ENCODE results near the gene PLEKHA6. TPM values are rescaled to one million over a fixed set of nuclear protein-coding genes. Genes with fewer than 3 reads are reported as not detected.

Gene PLEKHA6
- total RNA-seq, 1 donor from 2014 or later: 0.93 TPM

DNA sequence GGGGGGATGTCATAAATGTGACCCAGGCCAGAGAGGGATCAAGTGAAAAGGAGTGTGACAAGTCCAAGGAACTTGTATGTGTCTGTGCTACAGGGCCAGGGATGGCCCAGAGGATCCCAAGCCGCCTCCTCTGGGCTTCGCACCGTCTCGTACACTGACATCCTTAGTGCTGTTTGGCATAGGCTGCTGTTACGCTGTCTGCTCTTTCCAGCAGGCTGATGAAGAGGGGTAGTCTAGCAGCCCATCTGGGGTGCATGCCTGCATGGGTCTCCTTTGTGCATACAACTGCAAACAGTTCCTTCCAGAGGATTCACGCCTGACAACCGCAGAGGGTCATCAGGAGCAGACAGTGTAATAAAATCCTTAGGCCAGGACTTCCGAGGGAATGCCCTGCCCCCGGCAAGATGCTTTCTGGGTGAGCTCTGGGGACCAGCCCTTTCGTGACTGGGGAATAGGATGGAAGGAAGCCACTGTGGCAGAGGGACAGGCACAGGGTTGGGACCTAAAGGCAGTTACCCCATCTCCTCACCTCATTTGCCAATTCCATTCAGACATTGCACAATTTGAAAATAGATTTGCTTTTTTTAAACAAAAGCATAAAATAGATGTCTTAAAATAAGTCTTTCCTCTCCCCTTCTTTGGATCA, 139.6 kb downstream of the PLEKHA6 start:
- DNase-seq (ENCODE audit: extremely low read depth, low read depth, low spot score): no peak

GRCh38 chr1:204218552-204218951, 141.2 kb downstream of the PLEKHA6 start:
- no peak for DNase-seq (ENCODE audit: extremely low read depth, low read depth, low spot score)

DNA sequence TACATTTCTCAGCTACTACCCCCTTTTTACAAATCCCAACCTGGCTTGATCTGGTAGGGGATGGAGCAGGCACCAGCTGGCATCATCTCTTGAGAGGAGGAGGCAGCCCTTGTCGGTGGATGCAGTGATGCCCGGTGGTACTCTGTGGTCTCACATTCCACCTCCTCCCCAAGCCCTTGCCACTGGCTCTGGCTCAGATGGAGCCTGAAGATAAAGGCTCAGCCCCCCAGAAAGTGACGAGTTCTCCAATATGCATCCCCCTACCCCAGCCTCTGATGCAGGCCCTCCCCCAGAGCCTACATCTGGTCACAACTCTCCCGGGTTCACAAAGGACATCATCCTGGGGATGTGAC, 142.1 kb downstream of the PLEKHA6 start:
- no peak for DNase-seq (ENCODE audit: extremely low read depth, low read depth, low spot score)

DNA sequence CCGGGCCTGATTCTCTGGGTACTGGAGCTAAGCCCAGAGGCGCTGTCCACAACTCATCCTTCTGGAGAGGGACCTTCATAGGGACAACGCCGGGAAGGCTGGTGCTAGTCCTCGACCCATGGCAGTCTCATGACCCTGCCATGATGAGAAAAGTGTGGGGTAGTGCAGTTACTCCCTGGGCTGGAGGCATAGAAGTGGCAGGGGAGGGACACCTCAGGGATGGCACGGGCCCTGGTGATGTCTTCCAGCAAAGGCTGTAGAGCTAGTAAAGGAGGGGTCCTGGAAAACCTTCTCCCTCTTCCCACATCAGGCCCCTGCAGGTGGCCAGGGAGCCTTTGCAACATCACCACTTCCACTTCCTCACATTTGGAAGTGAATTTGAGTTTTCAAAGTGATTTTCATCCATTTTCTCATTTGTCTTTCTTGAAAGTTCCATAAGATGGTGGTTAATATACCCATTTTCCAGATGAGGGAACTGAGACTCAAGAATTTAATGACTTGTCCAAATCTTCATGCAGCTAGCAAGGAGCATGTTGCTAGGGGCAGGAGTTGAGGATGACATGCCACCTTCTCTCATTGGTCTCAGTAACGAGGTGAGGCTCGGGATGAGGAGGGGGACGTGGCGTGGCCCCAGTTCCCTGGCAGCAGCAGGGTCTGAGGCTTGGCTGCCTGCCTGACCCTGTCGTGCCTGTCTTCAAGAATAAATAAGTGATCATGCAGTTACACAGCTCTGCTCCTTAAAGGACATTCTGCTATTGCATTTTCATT, 142.7 kb downstream of the PLEKHA6 start:
- DNase-seq (ENCODE audit: extremely low read depth, low read depth, low spot score): no peak

DNA sequence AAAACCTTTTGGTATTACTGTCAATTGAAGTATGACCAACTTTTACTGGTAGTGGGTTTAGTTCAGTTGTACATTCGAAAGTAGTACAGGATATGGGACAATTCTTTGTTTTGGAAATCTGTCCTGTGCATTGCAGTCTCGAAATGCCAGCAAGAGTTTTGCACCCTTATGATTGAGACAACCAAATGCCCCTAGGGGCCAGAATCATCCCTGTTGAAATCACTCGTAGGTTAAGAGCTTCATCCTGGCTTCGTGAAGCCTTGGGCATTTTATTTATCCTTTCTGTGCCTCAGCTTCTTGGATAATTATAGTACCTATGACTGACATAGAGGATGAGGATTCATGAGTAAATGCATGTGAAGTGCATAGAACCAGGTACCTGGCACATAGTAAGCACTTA, 143.5 kb downstream of the PLEKHA6 start:
- no peak for DNase-seq (ENCODE audit: extremely low read depth, low read depth, low spot score)

DNA sequence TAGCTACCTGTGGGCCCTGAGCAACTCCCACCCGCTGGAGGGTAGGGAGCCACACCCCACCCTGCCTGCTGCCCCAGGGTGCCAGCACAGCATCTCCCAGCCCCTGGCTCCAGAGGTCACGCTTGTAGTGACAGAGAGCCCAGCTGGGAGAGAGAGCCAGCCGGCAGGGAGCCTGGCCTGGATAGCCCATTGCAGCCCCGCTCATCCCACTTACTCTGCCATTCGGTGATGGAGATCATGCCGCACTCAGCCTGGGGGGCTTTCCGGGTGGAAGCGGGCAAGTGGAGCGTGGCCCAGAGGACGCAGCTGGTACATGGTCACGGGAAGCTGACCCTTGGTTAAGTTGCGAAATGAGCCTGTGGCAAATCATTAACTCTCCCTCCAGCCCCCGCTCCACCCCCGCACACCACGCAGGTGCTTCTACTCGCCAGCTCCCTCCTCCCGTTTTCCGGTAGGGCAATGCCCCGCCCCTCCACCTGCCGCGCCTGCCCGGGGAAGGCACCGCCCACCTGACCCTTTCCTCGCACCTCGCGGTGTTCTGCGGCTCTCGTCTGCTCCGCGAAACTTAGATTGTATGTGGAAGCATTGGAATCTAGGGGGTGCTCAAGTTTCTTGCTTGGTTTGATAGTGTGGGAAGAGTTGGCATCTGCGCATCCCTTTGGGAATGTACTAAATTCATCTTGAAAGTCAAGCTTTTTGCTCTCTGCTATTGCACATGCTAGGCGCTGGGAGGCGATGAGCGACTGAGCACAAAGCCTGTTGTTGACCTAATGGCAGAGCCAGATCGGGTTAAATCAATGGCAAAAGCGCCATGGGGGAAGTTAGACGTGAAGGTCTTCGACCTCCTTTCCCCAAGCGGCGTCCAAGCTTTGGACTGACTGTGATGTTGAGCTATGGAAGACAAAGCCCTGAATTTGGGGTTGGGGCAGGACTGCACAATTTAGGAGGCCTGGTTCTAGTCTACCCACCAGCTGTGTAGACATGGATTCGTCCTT, 145.8 kb downstream of the PLEKHA6 start, which contains the start of gene GOLT1A:
Gene GOLT1A (minus strand): TSS at position 321 of the 995 bp plus-strand sequence. CDS start 82 bp downstream, at position 239.
- peak; percentile 31 for DNase-seq (ENCODE audit: extremely low read depth, low read depth, low spot score)

- no peak for DNase-seq (ENCODE audit: extremely low read depth, low read depth, low spot score)
These were observed 147.0 kb downstream of the PLEKHA6 start for GRCh38 chr1:204212715-204213114.

- no peak for DNase-seq (ENCODE audit: extremely low read depth, low read depth, low spot score)
These were observed 148.7 kb downstream of the PLEKHA6 start for GRCh38 chr1:204211046-204211445.

DNA sequence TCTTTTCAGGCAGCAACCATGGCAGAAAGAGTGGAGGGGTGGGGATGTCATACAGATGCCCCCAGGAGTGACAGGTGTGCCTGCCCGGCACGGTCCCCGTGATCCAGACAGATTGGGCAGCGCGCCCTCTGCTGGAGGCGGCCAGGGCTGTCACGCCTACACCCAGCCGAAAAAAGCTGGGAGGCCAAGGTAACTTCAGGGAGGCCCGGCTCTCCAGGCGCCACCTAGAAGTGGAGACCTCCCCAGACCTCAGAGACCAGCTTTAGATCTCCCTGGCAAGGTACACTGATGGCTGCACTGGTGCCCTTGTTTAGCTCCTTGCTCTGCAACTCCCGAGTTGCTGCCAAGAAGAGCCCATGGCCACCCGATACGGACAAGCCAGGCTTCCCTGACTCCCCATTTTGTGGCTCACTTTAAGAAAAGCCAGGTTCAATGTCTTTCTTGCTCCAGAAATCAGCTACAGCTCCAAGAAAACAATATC, 152.6 kb downstream of the PLEKHA6 start:
- no peak for DNase-seq (ENCODE audit: extremely low read depth, low read depth, low spot score)

- no peak for DNase-seq (ENCODE audit: extremely low read depth, low read depth, low spot score)
These were observed 153.6 kb downstream of the PLEKHA6 start for GRCh38 chr1:204206121-204206520.

- DNase-seq (ENCODE audit: extremely low read depth, low read depth, low spot score): no peak
These were observed 154.2 kb downstream of the PLEKHA6 start for GRCh38 chr1:204205486-204205885.

GRCh38 chr1:204204944-204205343, 154.8 kb downstream of the PLEKHA6 start:
- DNase-seq (ENCODE audit: extremely low read depth, low read depth, low spot score): no peak

- no peak for DNase-seq (ENCODE audit: extremely low read depth, low read depth, low spot score)
These were observed 156.4 kb downstream of the PLEKHA6 start for GRCh38 chr1:204203206-204203767.

DNA sequence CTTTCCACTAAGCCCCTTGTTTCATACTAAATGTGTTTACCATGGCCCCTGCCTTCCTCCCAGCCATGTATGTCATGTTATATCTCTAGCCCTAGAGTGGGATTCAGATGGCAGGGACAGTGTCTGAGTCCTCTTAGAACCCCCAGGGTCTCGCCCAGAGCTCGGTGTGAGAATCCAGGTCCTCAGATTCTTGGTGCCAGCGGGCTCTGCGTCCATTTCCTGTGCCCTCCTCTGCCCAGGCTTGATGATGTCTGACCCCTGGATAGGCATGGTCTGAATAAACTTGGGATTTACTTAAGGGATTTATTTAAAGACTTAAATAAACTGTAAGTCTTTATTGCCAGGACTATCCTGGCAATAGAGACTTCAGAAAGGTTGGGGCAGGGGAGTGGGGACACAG, 157.2 kb downstream of the PLEKHA6 start:
- DNase-seq (ENCODE audit: extremely low read depth, low read depth, low spot score): no peak

DNA sequence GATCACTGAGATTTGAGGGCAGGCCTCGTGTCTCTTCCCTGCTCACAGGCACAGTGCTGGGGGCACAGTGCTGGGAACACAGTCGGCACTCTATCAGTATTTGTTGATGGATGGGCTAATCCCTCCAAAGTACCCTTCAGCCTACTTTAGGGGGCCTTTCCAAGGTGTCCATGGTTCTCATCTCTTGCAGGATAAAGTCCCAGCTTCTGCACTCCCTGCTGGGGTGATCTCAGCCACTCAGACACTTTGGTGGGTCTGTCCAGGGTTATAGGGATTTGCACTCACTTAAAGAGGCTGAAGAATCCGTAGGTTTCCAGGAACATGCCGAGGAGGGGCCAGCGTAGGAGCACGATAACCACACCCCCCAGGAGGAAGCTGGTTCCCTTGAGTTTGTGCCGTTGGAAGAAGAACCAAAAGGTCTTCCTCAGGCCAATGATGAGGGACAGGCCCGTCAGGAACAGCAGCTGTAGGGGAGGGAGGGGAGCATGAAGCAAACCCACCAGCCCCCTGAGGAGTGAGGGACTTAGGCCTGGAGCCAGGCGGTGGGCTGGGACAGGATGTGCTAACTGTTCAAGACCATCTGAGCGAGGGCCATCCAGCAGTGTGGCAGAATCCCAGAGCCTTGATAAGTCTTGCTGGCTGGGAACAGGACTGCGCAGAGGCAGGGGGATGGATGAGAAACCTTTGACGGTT, 158.2 kb downstream of the PLEKHA6 start:
- no peak for DNase-seq (ENCODE audit: extremely low read depth, low read depth, low spot score)

GRCh38 chr1:204199579-204199978, 160.2 kb downstream of the PLEKHA6 start:
- DNase-seq (ENCODE audit: extremely low read depth, low read depth, low spot score): no peak

- peak; percentile 71 for DNase-seq (ENCODE audit: extremely low read depth, low read depth, low spot score)
These were observed 161.1 kb downstream of the PLEKHA6 start for GRCh38 chr1:204198348-204199340.

- DNase-seq (ENCODE audit: extremely low read depth, low read depth, low spot score): no peak
These were observed 162.7 kb downstream of the PLEKHA6 start for GRCh38 chr1:204197068-204197467.
